Endothelial cell of umbilical vein (primary cell): ENCODE data around the gene ARPC5L. TPM values are rescaled to one million over a fixed set of nuclear protein-coding genes. Genes with fewer than 3 reads are reported as not detected.

Experiments used
- BruUV-seq: library from RNA; stranded (reverse); fragments of 400-500 nt; replicated peaks from 2 replicates; lab custom pipeline; 2021; lab: Mats Ljungman, UMichigan
- CTCF ChIA-PET: fragments of 300-600, 350-600 bp; sonication (Branson Sonifier 250); formaldehyde crosslinking; loops from one replicate; lab custom pipeline; 2021; ENCODE audit warnings: antibody characterized with exemption, inconsistent platforms; lab: Charles Lee
- POLR2A ChIA-PET: fragments of 300-600, 350-600 bp; sonication (Branson Sonifier 250); formaldehyde crosslinking; loops from one replicate; lab custom pipeline; 2021; ENCODE audit warnings: antibody characterized with exemption, inconsistent platforms; lab: Charles Lee
- DNase-seq: peaks from one replicate; pipeline ENCODE4 v3.0.0-alpha.2; 2011; ENCODE audit warnings: low read depth, low spot score
- FAIRE-seq: peaks from 2 replicates; lab custom pipeline; 2011; peaks lifted over from hg19 to GRCh38; lab: Jason Lieb, UNC
- H2AFZ ChIP-seq: 2 replicates; pipeline ENCODE4 v1.6.0; 2012; ENCODE audit warnings: low read depth, low read length, control low read depth, inconsistent platforms
- H3K27ac ChIP-seq: 2 replicates; pipeline ENCODE4 v1.5.1; 2011; ENCODE audit warnings: low read depth, mild to moderate bottlenecking, control low read depth, low read length, moderate library complexity; ENCODE audit not compliant: insufficient read depth
- H3K27me3 ChIP-seq, 2 experiments: 2 replicates each; pipeline versions ENCODE4 v1.6.0 to v1.6.1; 2011; ENCODE audit warnings: low read length in 2 of 2, mixed read lengths in 1 of 2; ENCODE audit not compliant: control insufficient read depth in 2 of 2, insufficient read depth in 2 of 2
- H3K36me3 ChIP-seq, 2 experiments: 2 replicates in 1 of 2; 3 replicates in 1 of 2; pipeline ENCODE4 v1.5.1; 2011; ENCODE audit warnings: low read length in 2 of 2, mild to moderate bottlenecking in 1 of 2, moderate library complexity in 1 of 2; ENCODE audit not compliant: control insufficient read depth in 2 of 2, insufficient read depth in 2 of 2; ENCODE audit errors: extremely low read depth in 1 of 2
- H3K4me1 ChIP-seq: 3 replicates; pipeline ENCODE4 v1.5.1; 2011; ENCODE audit warnings: mild to moderate bottlenecking, low read length; ENCODE audit not compliant: control insufficient read depth, insufficient read depth; ENCODE audit errors: extremely low read depth
- H3K4me2 ChIP-seq: 2 replicates; pipeline ENCODE4 v1.6.1; 2011; ENCODE audit warnings: low read length, control low read depth, mixed read lengths; ENCODE audit not compliant: insufficient read depth
- H3K4me3 ChIP-seq, 3 experiments: fragments of 200-600 bp in 1 of 3; sonication (generic), shearing (Covaris generic) in 1 of 3; replicated peaks in 1 of 3; 2 replicates each; pipeline ENCODE4 v1.5.1; 2011 to 2016; ENCODE audit warnings: control low read depth in 3 of 3, low read length in 3 of 3, mild to moderate bottlenecking in 2 of 3, inconsistent platforms in 1 of 3, low read depth in 1 of 3, moderate library complexity in 1 of 3; ENCODE audit not compliant: insufficient read depth in 1 of 3
- H3K79me2 ChIP-seq: 2 replicates; pipeline ENCODE4 v1.6.0; 2012; ENCODE audit warnings: low read length, inconsistent platforms; ENCODE audit not compliant: control insufficient read depth, insufficient read depth
- H3K9ac ChIP-seq: replicated peaks from 2 replicates; pipeline ENCODE3; 2011; ENCODE audit warnings: low read length, control low read depth; ENCODE audit not compliant: insufficient read depth; ENCODE audit errors: extremely low read depth
- H3K9me1 ChIP-seq: replicated peaks from 3 replicates; pipeline ENCODE4 v1.6.0; 2011; ENCODE audit warnings: mild to moderate bottlenecking, low read length; ENCODE audit not compliant: control insufficient read depth, insufficient read depth; ENCODE audit errors: extremely low read depth
- H3K9me3 ChIP-seq: replicated peaks from 2 replicates; pipeline ENCODE4 v1.5.1; 2012; ENCODE audit warnings: low read length, inconsistent platforms; ENCODE audit not compliant: control insufficient read depth, insufficient read depth
- H4K20me1 ChIP-seq: replicated peaks from 2 replicates; pipeline ENCODE3; 2011; ENCODE audit warnings: mild to moderate bottlenecking, low read length; ENCODE audit not compliant: control insufficient read depth, insufficient read depth; ENCODE audit errors: extremely low read depth
- CTCF ChIP-seq, 2 donors: IDR thresholded peaks; 1 replicate in 1 of 2; 2 replicates in 1 of 2; pipeline ENCODE4 v1.5.1; 2011; ENCODE audit warnings: low read length in 2 of 2, mild to moderate bottlenecking in 2 of 2, moderate library complexity in 2 of 2, control low read depth in 1 of 2, inconsistent platforms in 1 of 2, low read depth in 1 of 2; ENCODE audit not compliant: insufficient read depth in 1 of 2; ENCODE audit errors: extremely low read depth in 1 of 2
- EZH2 ChIP-seq: IDR thresholded peaks from 2 replicates; pipeline ENCODE4 v1.6.1; 2012; ENCODE audit warnings: borderline replicate concordance, low read depth, mild to moderate bottlenecking, moderate library complexity, low read length, inconsistent platforms; ENCODE audit not compliant: severe bottlenecking
- FOS ChIP-seq: IDR thresholded peaks from 2 replicates; pipeline ENCODE4 v1.6.1; 2011; ENCODE audit warnings: mild to moderate bottlenecking, low read length, moderate library complexity, borderline replicate concordance; ENCODE audit not compliant: insufficient read depth
- GATA2 ChIP-seq: IDR thresholded peaks from 2 replicates; pipeline ENCODE4 v1.7.0; 2011; ENCODE audit warnings: low read depth, mild to moderate bottlenecking, moderate library complexity, mixed read lengths, low read length; ENCODE audit not compliant: insufficient read length, insufficient read depth
- JUN ChIP-seq: IDR thresholded peaks from 2 replicates; pipeline ENCODE4 v1.6.1; 2011; ENCODE audit warnings: borderline replicate concordance, low read depth; ENCODE audit not compliant: insufficient read length, insufficient read depth
- MAX ChIP-seq: IDR thresholded peaks from 2 replicates; pipeline ENCODE4 v1.6.1; 2011; ENCODE audit not compliant: insufficient read depth, insufficient read length
- MYC ChIP-seq: IDR thresholded peaks from one replicate; pipeline ENCODE4 v1.6.1; 2011; ENCODE audit warnings: mild to moderate bottlenecking, low read depth, low read length
- POLR2A ChIP-seq: IDR thresholded peaks from 2 replicates; pipeline ENCODE4 v1.6.1; 2012; ENCODE audit warnings: low read depth, mild to moderate bottlenecking, control low read depth, low read length
- POLR2AphosphoS5 ChIP-seq: IDR thresholded peaks from 2 replicates; pipeline ENCODE4 v1.6.1; 2012; ENCODE audit warnings: low read depth, mild to moderate bottlenecking, control low read depth, low read length, moderate library complexity; ENCODE audit not compliant: insufficient read depth
- dilution Hi-C: fragments of 300-500 bp; cut with MboI; formaldehyde crosslinking; loops from one replicate; pipeline ENCODE4 v1.15.0; 2019; ENCODE audit warnings: low sequenced_read_pairs; ENCODE audit not compliant: extremely low pct_ligation_motif_present
- intact Hi-C: fragments of 100-400 bp; cut with micrococcal nuclease; formaldehyde crosslinking; loops from one replicate; pipeline ENCODE4 v1.10.0; 2022
- polyA plus RNA-seq, 4 experiments: library from polyadenylated mRNA; depleted of rRNA in 3 of 4; stranded (reverse) in 3 of 4; unstranded in 1 of 4; fragments of >200 nt; gene quantifications; 2 replicates each; pipeline versions ENCODE4 v1.2.1 to v1.2.3, GENCODE V29; 2011 to 2012; ENCODE audit warnings: missing spikeins in 1 of 4
- total RNA-seq: library from RNA; stranded (reverse); gene quantifications from 2 replicates; pipeline ENCODE4 v1.2.3, GENCODE V29; 2021

ARPC5L gene
- total and polyA plus RNA-seq, 2 donors (not counting 3 experiments of a cell fraction or from before 2014, with no cell fraction given), result 60.7 to 68.1 TPM

- peaks cover 0 to 37% of the 10 kb centered on the region in 2 experiments for H3K36me3 ChIP-seq
- dilution Hi-C loops, result no loop called here
- TF ChIP-seq FOS, result no peak
- no peak for TF ChIP-seq POLR2A
- no peak for TF ChIP-seq MAX
- TF ChIP-seq GATA2, result no peak
- TF ChIP-seq MYC, result no peak
- no peak for TF ChIP-seq JUN
- no peak for TF ChIP-seq POLR2AphosphoS5
- no peak for TF ChIP-seq CTCF (IDR thresholded peaks at IDR 0.05; ENCODE audit: extremely low read depth in 1 of 2, insufficient read depth in 1 of 2, low read depth in 1 of 2, low read length in 2 of 2)
- no peak for TF ChIP-seq EZH2
- H3K9me3 ChIP-seq, result no peaks in the 10 kb centered on the region
- CTCF ChIA-PET, result no interaction called here
- no peak for FAIRE-seq
- no peaks in the 10 kb centered on the region for H4K20me1 ChIP-seq
- intact Hi-C loops, result no loop called here
- POLR2A ChIA-PET, result no interaction called here
- no peak overlapping the region for H3K27ac ChIP-seq
- no peak overlapping the region for H3K4me3 ChIP-seq
- DNase-seq, result no peak
- no peaks in the 10 kb centered on the region for H3K27me3 ChIP-seq
- no peak overlapping the region for H3K4me2 ChIP-seq
- no TSS peak for BruUV-seq
- no peak overlapping the region for H2AFZ ChIP-seq
- H3K9me1 ChIP-seq, result no peaks in the 10 kb centered on the region
- no peaks in the 10 kb centered on the region for H3K4me1 ChIP-seq
- H3K79me2 ChIP-seq, result no peaks in the 10 kb centered on the region
- no peak overlapping the region for H3K9ac ChIP-seq
These were observed 23.6 kb downstream of the ARPC5L start for GRCh38 chr9:124885551-124885950.
